ENCODE results near the gene DVL2. TPM values are rescaled to one million over a fixed set of nuclear protein-coding genes. Genes with fewer than 3 reads are reported as not detected.

DVL2 gene
- total and polyA plus RNA-seq, 7 donors, result 12.0 to 56.2 (median 36.4) TPM

DNA sequence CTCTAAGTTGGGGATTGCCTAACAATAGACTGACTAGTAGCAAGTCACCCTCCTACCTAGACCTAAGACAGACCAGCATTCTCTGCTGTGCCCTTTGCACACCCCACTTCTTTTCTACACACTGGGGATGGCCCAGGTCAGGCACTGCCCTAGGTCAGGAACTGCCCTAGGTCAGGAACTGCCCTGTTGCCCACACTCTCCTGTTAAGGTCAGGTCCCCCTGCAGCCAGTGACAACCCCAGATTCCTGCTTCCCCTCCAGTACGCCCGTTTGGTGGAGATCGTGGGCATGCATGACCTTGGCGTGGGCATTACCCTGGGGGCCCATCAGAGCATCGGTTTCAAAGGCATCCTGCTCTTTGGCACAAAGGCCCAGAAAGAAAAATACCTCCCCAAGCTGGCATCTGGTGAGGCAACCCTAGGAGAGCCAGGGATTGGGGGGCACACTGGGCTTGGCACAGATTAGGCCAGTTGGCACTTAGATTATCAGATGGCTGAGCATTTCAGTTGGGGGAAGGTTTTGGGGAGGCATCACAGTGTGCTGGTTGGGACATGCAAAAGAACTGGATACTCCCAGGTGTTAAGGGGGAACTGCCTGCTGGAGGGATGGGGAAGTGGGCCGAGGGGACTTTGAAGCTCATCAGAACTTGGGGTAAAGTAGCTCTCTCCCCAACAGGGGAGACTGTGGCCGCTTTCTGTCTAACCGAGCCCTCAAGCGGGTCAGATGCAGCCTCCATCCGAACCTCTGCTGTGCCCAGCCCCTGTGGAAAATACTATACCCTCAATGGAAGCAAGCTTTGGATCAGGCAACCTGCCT, 12.8 kb downstream of the DVL2 start:
- WGBS, 2 donors, result 68 to 77% methylated on average over 10 of the region's 10 CpGs
- no peak for TF ChIP-seq CTCF (IDR thresholded peaks at IDR 0.05)
- no peak for TF ChIP-seq POLR2AphosphoS5 (IDR thresholded peaks at IDR 0.05)
- TF ChIP-seq POLR2A (IDR thresholded peaks at IDR 0.05), result no peak
- no peak for TF ChIP-seq EP300 (IDR thresholded peaks at IDR 0.05)
- Histone ChIP-seq H3K9me3 (no peaks in the 10 kb centered on the region), H3K36me3 (peaks cover 20 to 48% (median 34%) of the 10 kb centered on the region in 4 donors), H3K27ac (peak overlapping the region; percentile 90 to 99 (median 98)), H3K4me3 (no peak overlapping the region), H3K4me1 (peaks cover 0 to 48% (median 39%) of the 10 kb centered on the region in 4 donors), H3K27me3 (no peaks in the 10 kb centered on the region)
- DNase-seq, result peak; percentile 63
- intact Hi-C loops (cut with DNase I), result no loop called here

GRCh38 chr17:7220593-7221277, 13.6 kb downstream of the DVL2 start:
- Histone ChIP-seq H3K27ac (peak overlapping the region; percentile 90 to 99 (median 98)), H3K27me3 (no peaks in the 10 kb centered on the region), H3K4me3 (peak overlapping the region; percentile 73 to 98 (median 90)), H3K9me3 (no peaks in the 10 kb centered on the region), H3K36me3 (peaks cover 15 to 40% (median 30%) of the 10 kb centered on the region in 4 donors), H3K4me1 (peaks cover 0 to 56% (median 46%) of the 10 kb centered on the region in 4 donors)
- DNase-seq, result peak; percentile 86
- intact Hi-C loops (cut with DNase I), result no loop called here
- no peak for TF ChIP-seq CTCF (IDR thresholded peaks at IDR 0.05)
- 6 to 32% methylated on average over 11 of the region's 11 CpGs for WGBS, 2 donors

DNA sequence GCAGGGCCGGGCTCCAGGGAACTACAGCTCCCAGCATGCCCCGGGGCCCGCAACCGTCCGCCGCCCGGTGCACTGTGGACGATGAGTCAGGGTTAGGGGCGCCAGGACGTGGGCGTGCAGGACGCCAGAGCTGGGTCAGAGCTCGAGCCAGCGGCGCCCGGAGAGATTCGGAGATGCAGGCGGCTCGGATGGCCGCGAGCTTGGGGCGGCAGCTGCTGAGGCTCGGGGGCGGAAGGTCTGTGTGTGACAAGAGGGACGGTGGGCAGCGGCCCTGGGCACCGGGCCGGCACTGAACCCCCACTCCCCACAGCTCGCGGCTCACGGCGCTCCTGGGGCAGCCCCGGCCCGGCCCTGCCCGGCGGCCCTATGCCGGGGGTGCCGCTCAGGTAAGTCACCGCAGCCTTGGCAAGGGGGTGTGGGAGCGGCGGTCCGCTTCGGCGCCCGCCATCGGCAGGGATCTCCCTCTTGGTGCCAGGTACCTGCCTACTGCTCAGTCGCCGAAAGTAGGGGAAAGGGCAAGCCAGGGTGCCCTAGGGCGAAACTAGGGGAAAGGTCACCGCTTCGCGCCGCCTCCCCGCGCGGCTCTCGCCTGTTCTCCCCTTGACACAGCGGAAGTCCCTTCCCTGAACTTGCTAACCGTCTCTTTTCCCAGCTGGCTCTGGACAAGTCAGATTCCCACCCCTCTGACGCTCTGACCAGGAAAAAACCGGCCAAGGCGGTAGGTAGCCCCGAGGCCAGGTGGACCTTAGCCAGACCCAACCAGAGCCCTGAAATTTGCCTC, 14.3 kb downstream of the DVL2 start, which contains the start of the genes ACADVL and DLG4:
Gene ACADVL, plus strand, starts transcription at position 127 of the 781 bp plus-strand sequence. Its CDS starts 47 bp downstream, at position 174.
Gene DLG4, minus strand, starts transcription at position 25 of the 781 bp plus-strand sequence.
- Histone ChIP-seq H3K36me3 (peaks cover 15 to 33% (median 27%) of the 10 kb centered on the region in 4 donors), H3K4me1 (peaks cover 0 to 63% (median 54%) of the 10 kb centered on the region in 4 donors), H3K4me3 (peak within 1 kb of the TSS; percentile 73 to 98 (median 90)), H3K9me3 (no peaks in the 10 kb centered on the region), H3K27ac (peak within 1 kb of the TSS; percentile 90 to 99 (median 98)), H3K27me3 (no peaks in the 10 kb centered on the region)
- intact Hi-C loops (cut with DNase I), result no loop called here
- peak; percentile 85 to 98 (median 88) for TF ChIP-seq POLR2AphosphoS5 (IDR thresholded peaks at IDR 0.05)
- peak; percentile 36 to 75 for TF ChIP-seq POLR2A (IDR thresholded peaks at IDR 0.05)
- no peak for TF ChIP-seq CTCF (IDR thresholded peaks at IDR 0.05)
- TF ChIP-seq EP300 (IDR thresholded peaks at IDR 0.05), result peak in 1 of 4 donors; percentile 22
- peak; percentile 97 for DNase-seq
- 0% methylated on average over 63 of the region's 63 CpGs for WGBS, 2 donors

DNA sequence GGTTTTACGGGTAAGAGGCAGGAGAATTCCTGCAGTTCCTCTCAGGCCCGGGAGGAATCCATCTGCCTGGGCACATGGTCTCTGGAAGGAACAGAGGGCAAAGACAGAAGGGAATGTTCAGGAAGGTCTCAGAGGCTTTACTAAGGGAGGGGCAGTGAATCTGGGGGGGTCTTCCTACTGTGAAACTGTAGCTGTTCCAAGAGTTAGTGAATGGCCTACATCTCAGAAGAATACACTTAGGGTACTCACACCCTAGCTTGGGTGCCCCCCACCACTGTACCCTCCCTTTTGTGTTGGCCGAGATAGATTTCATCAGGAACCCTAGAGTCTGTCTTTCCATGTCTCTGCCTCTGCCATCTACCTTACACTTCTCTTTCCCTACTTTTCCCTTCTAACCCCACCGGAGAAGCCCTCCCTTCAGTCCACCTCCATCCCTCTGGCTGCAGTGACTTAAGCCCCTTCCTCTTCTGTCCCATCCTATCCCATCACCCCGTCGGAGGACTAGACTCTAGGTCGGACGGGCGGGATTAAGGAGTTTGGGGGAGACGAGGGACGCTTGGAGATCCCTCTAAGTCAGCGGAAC, 15.0 kb downstream of the DVL2 start:
- no peak for DNase-seq
- H3K9me3 ChIP-seq, result no peaks in the 10 kb centered on the region
- no peak for TF ChIP-seq CTCF (IDR thresholded peaks at IDR 0.05)
- TF ChIP-seq EP300 (IDR thresholded peaks at IDR 0.05), result no peak
- no peak for TF ChIP-seq POLR2AphosphoS5 (IDR thresholded peaks at IDR 0.05)
- no peak for TF ChIP-seq POLR2A (IDR thresholded peaks at IDR 0.05)
- H3K4me3 ChIP-seq, result peak overlapping the region; percentile 73 to 98 (median 90)
- peaks cover 0 to 68% (median 59%) of the 10 kb centered on the region in 4 donors for H3K4me1 ChIP-seq
- 16 to 17% methylated on average over 12 of the region's 12 CpGs for WGBS, 2 donors
- H3K27me3 ChIP-seq, result no peaks in the 10 kb centered on the region
- peak overlapping the region; percentile 90 to 99 (median 98) for H3K27ac ChIP-seq
- intact Hi-C loops (cut with DNase I), result no loop called here
- H3K36me3 ChIP-seq, result peaks cover 15 to 26% (median 20%) of the 10 kb centered on the region in 4 donors

All from sigmoid colon (tissue), 7 donors.